Fibroblast of skin of right biceps (primary cell): Measurements from ENCODE around the gene GRIP1.

ENCODE experiments used
- DNase-seq: peaks from one replicate; pipeline ENCODE4 v3.0.0-alpha.2; 2013

The GRIP1 gene

DNA sequence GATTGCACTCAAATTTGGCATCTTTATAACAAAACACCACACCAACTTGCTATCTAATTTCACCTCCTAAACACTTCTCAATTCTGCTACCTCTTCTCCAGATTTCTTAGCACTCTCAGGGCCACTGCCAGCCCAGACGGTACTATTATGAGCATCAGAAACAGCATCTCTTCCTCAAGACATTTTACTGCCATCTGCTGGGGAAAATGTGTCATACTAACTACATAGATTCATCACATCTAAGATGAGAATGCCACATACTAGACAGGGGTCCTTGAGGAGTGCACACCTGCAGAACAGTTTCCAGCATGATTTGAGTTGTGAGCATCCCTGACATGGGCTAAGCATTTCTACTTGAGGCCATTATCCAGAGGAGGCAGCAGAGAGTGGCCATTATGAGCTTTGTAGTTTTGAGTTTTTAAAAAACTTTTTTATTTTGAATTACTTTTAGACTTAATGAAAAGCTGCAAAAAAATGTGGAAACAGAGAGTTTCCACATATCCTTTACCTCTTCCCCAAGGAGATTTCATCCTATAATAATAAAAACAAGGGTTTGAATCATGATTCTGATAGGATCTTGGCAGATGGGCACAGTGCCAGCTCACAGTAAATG lies 15.1 kb upstream of the GRIP1 start:
- DNase-seq, result peak; percentile 72

- no peak for DNase-seq
Measured at GRCh38 chr12:66692986-66693385, 14.1 kb upstream of the GRIP1 start.

DNA sequence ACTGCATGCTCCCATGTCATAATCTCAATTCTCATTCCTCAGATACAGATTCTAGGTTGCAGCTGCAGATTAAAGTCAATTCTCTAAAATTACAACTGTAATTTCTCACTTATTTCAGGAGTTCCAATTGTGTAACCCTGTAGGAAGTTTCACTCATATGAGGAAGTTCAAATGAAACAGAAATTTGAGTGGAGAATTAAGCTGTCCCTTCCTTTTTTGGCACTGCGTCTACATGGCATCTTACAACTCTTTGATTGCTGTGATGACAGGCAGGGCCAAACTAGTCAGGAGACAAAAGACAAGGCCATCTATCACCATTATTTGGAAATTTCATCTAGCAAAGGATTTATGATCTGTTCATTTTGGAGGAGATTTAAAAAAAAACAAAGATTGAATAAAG lies 13.3 kb upstream of the GRIP1 start:
- no peak for DNase-seq

- peak; percentile 17 for DNase-seq
Measured at GRCh38 chr12:66688846-66689439, 10.1 kb upstream of the GRIP1 start.

DNA sequence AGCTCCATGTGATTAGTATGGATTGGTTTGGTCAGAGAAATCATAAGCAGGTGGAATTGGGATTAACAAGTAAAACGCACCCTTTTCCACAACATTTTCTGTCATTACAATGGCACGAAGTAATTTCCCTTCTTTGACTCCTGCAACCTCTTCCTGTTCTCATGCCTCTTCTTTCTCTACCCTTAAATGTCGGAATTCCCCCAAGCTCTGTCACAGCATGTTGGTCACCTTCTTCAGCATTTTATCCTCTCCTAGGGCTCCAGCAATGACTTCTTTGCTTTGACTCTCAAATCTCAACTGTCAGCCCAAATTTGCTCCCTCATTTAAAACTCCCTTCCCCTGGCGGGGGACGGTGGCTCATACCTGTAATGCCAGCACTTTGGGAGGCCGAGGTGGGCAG lies 5.3 kb upstream of the GRIP1 start:
- DNase-seq, result no peak

- no peak for DNase-seq
Measured at GRCh38 chr12:66683822-66684221, 4.9 kb upstream of the GRIP1 start.

- no peak for DNase-seq
Measured at GRCh38 chr12:66683073-66683472, 4.2 kb upstream of the GRIP1 start.

- DNase-seq, result no peak
Measured at GRCh38 chr12:66679461-66680084, 697 bp upstream of the GRIP1 start.

- DNase-seq, result no peak
Measured at GRCh38 chr12:66676241-66676640, 2.6 kb downstream of the GRIP1 start.

DNA sequence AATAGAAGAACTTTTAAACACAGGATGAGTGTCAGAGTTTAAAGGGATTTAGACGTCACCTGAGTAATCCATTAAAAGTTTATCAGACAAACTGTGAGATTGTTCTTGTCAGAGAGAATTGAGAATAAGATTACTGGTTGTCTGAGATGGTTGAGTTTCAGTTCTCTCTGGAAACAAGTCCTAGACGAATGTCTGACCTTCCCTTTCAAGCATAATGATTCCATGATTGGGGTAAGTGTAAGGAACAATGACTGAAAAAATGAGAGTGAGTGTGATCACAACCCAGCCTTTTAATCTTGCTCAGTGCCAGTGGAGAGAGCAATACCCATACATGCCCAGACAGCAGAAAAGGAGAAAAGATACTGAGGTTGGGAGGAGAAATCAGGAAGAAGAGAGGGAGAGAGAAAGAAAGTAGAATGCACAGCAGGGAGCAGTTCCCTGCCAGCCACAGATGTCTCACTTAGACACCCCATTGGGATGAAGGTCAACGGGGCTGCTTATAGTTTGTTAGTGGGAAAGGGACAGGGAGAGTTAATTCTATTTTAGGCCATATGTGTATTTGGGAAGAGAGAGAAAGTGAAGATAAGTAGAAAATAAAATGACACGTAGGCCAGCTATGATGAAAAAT lies 4.3 kb downstream of the GRIP1 start:
- DNase-seq, result no peak

- no peak for DNase-seq
Measured at GRCh38 chr12:66669541-66669940, 9.3 kb downstream of the GRIP1 start.

- DNase-seq, result peak; percentile 43
Measured at GRCh38 chr12:66668311-66668710, 10.6 kb downstream of the GRIP1 start.

DNA sequence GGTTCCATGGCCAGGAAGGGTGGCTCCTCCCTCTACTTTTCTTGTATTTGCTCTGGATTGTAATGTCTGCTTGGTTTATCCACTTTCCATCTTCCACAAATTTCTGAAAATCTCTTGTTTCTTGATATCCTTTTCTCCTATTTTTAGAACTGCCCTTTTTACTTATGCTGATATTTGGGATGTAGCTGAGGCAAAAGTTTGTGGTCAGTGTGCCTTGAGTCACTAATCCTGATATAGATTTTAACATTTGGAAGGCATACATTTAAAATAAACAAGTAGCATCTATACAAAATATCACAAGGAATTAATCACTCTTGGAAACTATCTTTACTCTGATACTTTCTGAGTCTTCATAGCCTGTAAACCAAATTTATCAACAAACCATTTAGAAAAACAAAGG lies 11.0 kb downstream of the GRIP1 start:
- peak; percentile 59 for DNase-seq

DNA sequence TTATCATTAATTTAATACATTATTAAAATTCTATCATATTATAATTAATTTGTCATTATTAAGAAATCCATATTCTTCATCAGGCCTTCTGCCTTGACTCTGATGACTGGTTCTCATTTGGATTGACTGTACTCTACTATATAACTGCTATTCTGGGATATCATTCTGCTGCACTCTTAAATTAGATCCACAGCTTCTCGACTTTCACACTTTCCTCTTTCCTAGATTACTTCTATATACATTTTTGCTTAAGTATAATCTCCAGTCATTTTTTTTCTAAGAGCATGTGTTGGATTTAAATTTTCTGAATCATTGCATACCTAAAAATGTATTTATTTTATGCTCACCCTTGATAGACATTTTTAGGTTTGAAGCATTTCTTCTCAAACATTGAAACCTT lies 12.4 kb downstream of the GRIP1 start:
- no peak for DNase-seq

DNA sequence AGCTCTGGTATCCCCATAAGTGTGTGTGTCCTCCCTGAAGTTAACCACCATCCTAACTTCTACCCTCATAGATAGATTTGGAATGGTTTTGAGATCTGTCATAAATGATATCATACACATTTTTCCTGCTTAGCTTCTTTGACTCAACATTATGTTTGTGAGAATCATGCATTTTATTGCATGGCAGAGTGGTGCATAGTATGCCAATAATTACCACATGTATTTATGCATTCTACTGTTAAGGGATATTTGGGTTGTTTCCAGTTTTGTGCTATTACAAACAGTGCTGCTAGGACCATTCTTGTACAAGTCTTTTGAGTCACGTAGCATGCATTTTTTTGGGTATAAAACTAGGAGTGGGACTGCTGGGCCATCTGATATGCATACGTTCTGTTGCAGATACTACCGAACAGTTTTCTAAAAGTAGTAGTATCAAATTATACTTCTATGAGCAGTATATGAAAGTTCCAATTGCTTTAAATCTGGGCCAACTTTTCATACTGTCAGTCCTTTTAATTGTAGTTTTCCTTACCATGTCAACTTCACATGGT lies 13.4 kb downstream of the GRIP1 start:
- peak; percentile 73 for DNase-seq

DNA sequence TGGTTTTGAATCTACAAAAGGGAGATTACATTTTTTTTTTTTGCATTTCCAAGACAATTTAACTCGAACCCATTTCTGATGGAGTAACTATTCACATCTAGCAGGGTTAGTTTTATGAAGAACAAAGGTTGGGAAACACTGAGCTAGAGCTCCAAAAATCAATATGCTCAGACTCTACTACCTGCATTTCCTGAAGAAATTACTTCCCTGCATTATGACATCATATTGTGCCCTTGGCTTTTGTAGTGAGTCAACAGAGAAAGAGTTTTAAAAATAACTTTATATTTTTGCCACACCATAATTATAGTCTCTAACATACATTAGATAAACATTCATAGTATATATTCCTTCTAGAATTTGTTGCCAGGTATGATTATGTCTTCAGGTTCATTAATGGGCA lies 14.8 kb downstream of the GRIP1 start:
- no peak for DNase-seq

DNA sequence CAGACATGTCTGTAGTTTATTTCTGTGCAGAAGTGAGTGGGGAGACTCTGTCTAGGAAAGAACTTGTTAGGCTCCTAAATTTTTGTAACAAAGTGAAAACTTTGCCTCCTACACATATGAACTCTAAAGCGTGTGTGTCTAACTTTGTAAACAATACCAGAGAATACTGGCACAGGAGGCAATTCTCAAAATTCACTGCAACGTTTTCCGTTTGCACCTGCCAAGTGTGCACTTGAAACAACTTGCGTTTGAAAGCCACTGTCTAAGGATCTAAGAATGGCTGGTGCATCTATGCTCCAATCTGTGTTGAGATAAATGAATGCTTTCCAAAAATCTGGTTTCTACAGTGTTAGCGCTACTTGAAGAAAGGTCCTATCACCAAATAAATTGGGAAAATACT lies 15.3 kb downstream of the GRIP1 start:
- DNase-seq, result no peak

GRCh38 chr12:66662729-66663128 lies 16.1 kb downstream of the GRIP1 start:
- DNase-seq, result peak; percentile 78

- no peak for DNase-seq
Measured at GRCh38 chr12:66662179-66662578, 16.7 kb downstream of the GRIP1 start.

GRCh38 chr12:66661357-66661756 lies 17.5 kb downstream of the GRIP1 start:
- DNase-seq, result no peak

DNA sequence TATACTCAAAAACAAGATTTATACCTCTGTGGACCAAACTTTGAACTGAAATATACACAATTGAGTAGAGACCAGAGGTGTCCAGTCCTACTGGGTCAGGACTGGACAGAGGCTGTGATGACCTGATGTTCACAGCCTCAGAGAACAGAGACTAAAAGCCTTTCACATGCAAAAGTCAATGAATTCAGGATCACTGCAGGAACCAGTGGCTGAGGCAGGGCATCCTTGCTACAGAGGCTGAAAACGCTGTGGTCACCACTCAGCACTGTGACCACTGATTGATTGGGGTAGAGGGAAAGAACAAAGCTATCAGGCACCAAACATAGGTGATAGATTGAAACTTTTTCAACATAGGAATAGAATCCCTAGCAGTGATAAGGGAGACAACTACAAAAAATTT lies 25.1 kb downstream of the GRIP1 start:
- DNase-seq, result no peak

- DNase-seq, result peak; percentile 80
Measured at GRCh38 chr12:66648033-66648735, 30.7 kb downstream of the GRIP1 start.

DNA sequence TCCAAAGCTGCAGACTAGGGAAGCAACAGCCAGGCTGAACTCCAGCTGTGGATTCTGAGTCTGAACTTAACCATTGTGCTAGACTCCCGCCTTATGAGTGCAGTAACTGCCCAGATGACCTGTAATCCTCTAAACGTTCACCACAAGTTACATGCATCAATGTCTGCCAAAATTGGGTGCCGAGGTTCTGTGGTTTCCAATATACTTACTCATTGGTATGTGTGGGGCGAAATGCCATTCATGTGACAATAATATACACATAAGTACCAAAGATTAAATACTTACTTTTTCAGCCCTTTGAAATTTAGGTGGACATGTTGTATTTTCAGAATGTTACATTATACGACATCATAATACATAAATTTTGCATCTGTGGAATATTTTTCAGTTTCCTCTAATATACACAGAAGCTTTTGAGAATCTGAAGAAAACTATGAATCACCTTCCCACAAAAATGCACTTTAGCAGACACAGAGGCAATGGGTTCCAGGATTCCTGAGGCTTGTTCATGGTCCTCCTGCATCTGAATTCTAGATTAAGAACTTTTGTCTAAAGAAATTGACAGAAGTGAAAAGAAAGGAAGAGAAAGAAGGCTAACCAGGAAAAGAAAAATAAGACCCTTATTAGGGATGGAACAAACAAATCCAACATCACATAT lies 31.7 kb downstream of the GRIP1 start:
- peak; percentile 98 for DNase-seq
